Measurements from ENCODE around the gene TMEM263. TPM values are rescaled to one million over a fixed set of nuclear protein-coding genes. Genes with fewer than 3 reads are reported as not detected.

Gene TMEM263
- total RNA-seq, 1 experiment from 2014 or later: 11.8 TPM

DNA sequence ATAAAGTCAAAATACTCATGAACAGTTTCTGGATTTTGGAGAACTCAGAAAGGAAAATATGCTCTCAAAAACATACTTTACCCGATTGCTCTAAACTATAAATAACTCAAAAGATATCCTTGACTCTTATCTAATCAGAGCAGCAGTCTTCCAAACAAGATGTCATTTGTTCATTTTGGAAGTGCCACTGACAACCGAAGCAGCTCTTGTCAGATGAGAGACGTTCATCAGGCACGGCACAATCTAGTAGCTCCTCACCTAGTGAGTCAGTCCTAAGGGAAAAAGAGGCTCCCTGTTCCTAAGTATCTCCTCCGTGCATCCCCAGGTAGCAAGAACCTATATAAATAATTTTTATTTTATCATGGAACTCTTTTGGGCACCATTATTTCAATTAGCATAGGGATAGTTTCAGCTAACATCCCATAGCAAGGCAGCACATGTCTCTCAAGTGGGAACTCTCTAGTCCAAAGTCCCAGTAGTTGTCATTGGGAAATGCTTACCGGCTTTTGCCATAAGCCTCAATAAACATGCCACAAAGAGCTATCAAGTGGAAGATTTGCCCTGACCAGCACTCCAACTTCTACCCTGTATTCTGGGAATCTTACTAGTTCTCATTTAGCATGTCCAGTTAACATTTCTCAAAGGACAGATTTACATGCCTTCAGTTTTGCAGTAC lies 14.1 kb upstream of the TMEM263 start:
- Histone ChIP-seq H3K4me2 (ENCODE audit: insufficient read depth, insufficient read length, low read length) (no peak overlapping the region), H4K5ac (ENCODE audit: insufficient read length, low read depth, low read length) (no peak overlapping the region), H3K18ac (ENCODE audit: insufficient read length, low read depth, low read length) (no peak overlapping the region), H4K20me1 (ENCODE audit: control insufficient read depth, insufficient read depth, insufficient read length) (no peaks in the 10 kb centered on the region), H2AFZ (ENCODE audit: low read length) (no peak overlapping the region), H3K9me3 (ENCODE audit: control insufficient read depth, low read depth, low read length) (peaks cover 12% of the 10 kb centered on the region), H2BK12ac (ENCODE audit: insufficient read length, low read depth, low read length) (no peak overlapping the region), H4K91ac (ENCODE audit: insufficient read length, low read depth, low read length) (no peak overlapping the region), H3K9ac (ENCODE audit: extremely low read depth, insufficient read length, low read length) (no peak overlapping the region), H3T11ph (ENCODE audit: low read length) (no peak overlapping the region), H3K27ac (ENCODE audit: insufficient read length, low read depth, low read length) (no peak overlapping the region), H3K79me1 (ENCODE audit: insufficient read depth, low read depth, low read length, poor library complexity, severe bottlenecking) (no peaks in the 10 kb centered on the region), H3K4me1 (ENCODE audit: insufficient read depth, low read length) (no peaks in the 10 kb centered on the region), H4K8ac (replicated peaks; ENCODE audit: insufficient read length, low read depth, low read length) (no peak overlapping the region), H2BK20ac (ENCODE audit: low read depth, low read length, poor library complexity, severe bottlenecking) (no peak overlapping the region), H3K14ac (ENCODE audit: insufficient read depth, low read length) (no peak overlapping the region), H3K27me3 (ENCODE audit: insufficient read depth, low read length) (no peaks in the 10 kb centered on the region), H3K56ac (ENCODE audit: insufficient read length, low read depth, low read length) (no peak overlapping the region), H2BK5ac (ENCODE audit: insufficient read length, low read length) (no peak overlapping the region), H2BK15ac (ENCODE audit: low read depth, low read length) (no peak overlapping the region), H3K23me2 (ENCODE audit: insufficient read length, low read depth, low read length, poor library complexity, severe bottlenecking) (no peaks in the 10 kb centered on the region), H3K4ac (ENCODE audit: low read depth, low read length) (no peak overlapping the region), H3K23ac (ENCODE audit: insufficient read length, low read depth, low read length) (no peak overlapping the region), H3K79me2 (ENCODE audit: insufficient read depth, low read length) (no peaks in the 10 kb centered on the region), H2BK120ac (ENCODE audit: low read depth, low read length, poor library complexity, severe bottlenecking) (no peak overlapping the region), H2AK5ac (ENCODE audit: insufficient read length, low read length) (no peak overlapping the region)
- no peak for DNase-seq
- peaks cover 40 to 54% of the 10 kb centered on the region in 2 experiments for H3K9me3 Mint-ChIP-seq
- no CpG with 5 or more reads among the region's 6 CpGs for WGBS (ENCODE audit: extremely low coverage, insufficient read length, low lambda C conversion rate)
- peaks cover 4 to 13% (median 11%) of the 10 kb centered on the region in 3 experiments; a peak in 6 of 7 replicates for H3K36me3 Mint-ChIP-seq (ENCODE audit: insufficient read depth in 1 of 3, low read depth in 3 of 3)
- TF ChIP-seq, protein P1, sequence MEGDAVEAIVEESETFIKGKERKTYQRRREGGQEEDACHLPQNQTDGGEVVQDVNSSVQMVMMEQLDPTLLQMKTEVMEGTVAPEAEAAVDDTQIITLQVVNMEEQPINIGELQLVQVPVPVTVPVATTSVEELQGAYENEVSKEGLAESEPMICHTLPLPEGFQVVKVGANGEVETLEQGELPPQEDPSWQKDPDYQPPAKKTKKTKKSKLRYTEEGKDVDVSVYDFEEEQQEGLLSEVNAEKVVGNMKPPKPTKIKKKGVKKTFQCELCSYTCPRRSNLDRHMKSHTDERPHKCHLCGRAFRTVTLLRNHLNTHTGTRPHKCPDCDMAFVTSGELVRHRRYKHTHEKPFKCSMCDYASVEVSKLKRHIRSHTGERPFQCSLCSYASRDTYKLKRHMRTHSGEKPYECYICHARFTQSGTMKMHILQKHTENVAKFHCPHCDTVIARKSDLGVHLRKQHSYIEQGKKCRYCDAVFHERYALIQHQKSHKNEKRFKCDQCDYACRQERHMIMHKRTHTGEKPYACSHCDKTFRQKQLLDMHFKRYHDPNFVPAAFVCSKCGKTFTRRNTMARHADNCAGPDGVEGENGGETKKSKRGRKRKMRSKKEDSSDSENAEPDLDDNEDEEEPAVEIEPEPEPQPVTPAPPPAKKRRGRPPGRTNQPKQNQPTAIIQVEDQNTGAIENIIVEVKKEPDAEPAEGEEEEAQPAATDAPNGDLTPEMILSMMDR (conservative IDR thresholded peaks at IDR 0.05): no peak
- no peaks in the 10 kb centered on the region for H3K27me3 Mint-ChIP-seq (ENCODE audit: low read depth)
- no peak overlapping the region for H3K27ac Mint-ChIP-seq
- no peak overlapping the region for H3K4me3 Mint-ChIP-seq
- H3K4me1 Mint-ChIP-seq: no peaks in the 10 kb centered on the region

All from H9 (cell line).